PC-9 (cell line): ENCODE results near the gene GSE1.

Experiments
- CTCF ChIP-seq: fragments of 200-600 bp; sonication (generic); conservative IDR thresholded peaks from 2 replicates; pipeline ENCODE4 v1.6.1; 2017; ENCODE audit warnings: mixed run types, antibody characterized with exemption, mild to moderate bottlenecking, moderate library complexity
- EZH2 ChIP-seq: fragments of 200-600 bp; sonication (generic); IDR thresholded peaks from 2 replicates; pipeline ENCODE4 v1.8.0; 2017; ENCODE audit warnings: antibody characterized with exemption, low read depth

DNA sequence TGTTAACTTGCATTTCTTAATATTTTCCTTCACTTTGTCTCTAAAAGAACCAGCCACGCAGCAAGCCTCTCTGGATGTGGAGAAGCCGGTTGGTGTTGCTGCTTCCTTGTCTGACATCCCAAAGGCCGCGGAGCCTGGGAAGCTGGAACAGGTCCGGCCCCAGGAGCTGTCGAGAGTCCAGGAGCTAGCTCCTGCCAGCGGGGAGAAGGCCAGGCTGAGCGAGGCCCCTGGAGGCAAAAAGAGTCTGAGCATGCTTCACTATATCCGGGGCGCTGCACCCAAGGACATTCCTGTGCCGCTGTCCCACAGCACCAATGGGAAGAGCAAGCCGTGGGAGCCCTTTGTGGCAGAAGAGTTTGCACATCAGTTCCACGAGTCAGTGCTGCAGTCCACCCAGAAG is 52.8 kb downstream of the GSE1 start:
- TF ChIP-seq CTCF (no peak), EZH2 (no peak)
